ENCODE measurements around the gene UNC45B. TPM values are rescaled to one million over a fixed set of nuclear protein-coding genes. Genes with fewer than 3 reads are reported as not detected.

The UNC45B gene
- total and polyA plus RNA-seq, 2 of the 8 experiments (the other 6 are each of a cell fraction or from before 2014, with no cell fraction given): 0.06 to 0.15 TPM

DNA sequence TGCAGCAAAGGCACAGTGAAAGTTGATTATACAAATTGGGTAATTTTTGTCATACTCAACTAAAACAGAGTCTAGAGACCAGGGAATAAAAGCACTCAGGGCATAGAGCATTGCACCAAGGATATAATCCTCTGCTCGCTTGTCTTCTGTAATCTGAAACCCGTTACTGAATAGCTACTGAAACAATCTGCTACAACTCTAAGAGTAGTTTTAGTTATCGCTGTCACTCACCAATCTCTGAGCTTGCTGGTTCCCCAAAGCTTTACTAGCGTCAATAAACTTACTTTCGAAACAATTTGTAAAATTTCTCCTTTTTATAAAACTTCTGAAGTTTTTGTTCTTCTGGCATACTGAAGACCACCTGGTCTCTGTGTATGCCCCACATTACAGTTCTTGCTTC lies 69.5 kb downstream of the UNC45B start:
- Histone ChIP-seq H4K5ac (ENCODE audit: insufficient read length, low read depth, low read length) (no peak overlapping the region), H3K4me3 (ENCODE audit: extremely low read depth in 1 of 4, insufficient read depth in 2 of 4, low read depth in 3 of 4, low read length in 4 of 4) (no peak overlapping the region), H3K79me1 (ENCODE audit: low read depth, low read length) (no peaks in the 10 kb centered on the region), H2BK15ac (ENCODE audit: low read length) (no peak overlapping the region), H2AFZ (ENCODE audit: low read length) (no peak overlapping the region), H3K9me3 (ENCODE audit: insufficient read depth in 2 of 2, low read depth in 1 of 2, low read length in 1 of 2) (no peaks in the 10 kb centered on the region), H3K18ac (ENCODE audit: extremely low read depth, low read length) (no peak overlapping the region), H4K91ac (replicated peaks; ENCODE audit: insufficient read length, low read length) (no peak overlapping the region), H2BK20ac (ENCODE audit: low read length) (no peak overlapping the region), H3K4me2 (ENCODE audit: insufficient read depth in 1 of 2, low read depth in 2 of 2, low read length in 2 of 2) (no peak overlapping the region), H2AK5ac (ENCODE audit: low read depth, low read length) (no peak overlapping the region), H3K9ac (replicated peaks in 1 of 4; ENCODE audit: extremely low read depth in 1 of 4, low read depth in 3 of 4, low read length in 3 of 4) (no peak overlapping the region), H3K23me2 (ENCODE audit: low read depth, low read length) (no peaks in the 10 kb centered on the region), H3K27me3 (replicated peaks in 1 of 4; ENCODE audit: control insufficient read depth in 3 of 4, extremely low read depth in 1 of 4, insufficient read depth in 3 of 4, low read length in 3 of 4) (no peaks in the 10 kb centered on the region), H3K23ac (ENCODE audit: insufficient read length) (no peak overlapping the region), H4K20me1 (replicated peaks in 1 of 2; ENCODE audit: control insufficient read depth in 1 of 2, insufficient read depth in 2 of 2, low read length in 2 of 2) (no peaks in the 10 kb centered on the region), H3K14ac (ENCODE audit: insufficient read length) (no peak overlapping the region), H2BK120ac (replicated peaks; ENCODE audit: low read depth, low read length) (no peak overlapping the region), H3K27ac (ENCODE audit: low read depth, low read length) (no peak overlapping the region), H2BK12ac (ENCODE audit: low read depth, low read length) (no peak overlapping the region), H3K36me3 (ENCODE audit: control insufficient read depth in 2 of 4, insufficient read depth in 4 of 4, low read length in 3 of 4) (no peaks in the 10 kb centered on the region), H3K79me2 (ENCODE audit: control insufficient read depth in 1 of 2, insufficient read depth in 2 of 2, low read length in 2 of 2) (no peaks in the 10 kb centered on the region), H3K56ac (replicated peaks; ENCODE audit: insufficient read length, low read depth, low read length) (no peak overlapping the region), H3K4me1 (replicated peaks in 1 of 4; ENCODE audit: control insufficient read depth in 3 of 4, insufficient read depth in 4 of 4, low read length in 3 of 4) (no peaks in the 10 kb centered on the region), H4K8ac (ENCODE audit: extremely low read depth, insufficient read depth, low read length) (no peak overlapping the region), H3K4ac (replicated peaks; ENCODE audit: insufficient read length, low read depth, low read length) (no peak overlapping the region), H2BK5ac (ENCODE audit: low read depth, low read length) (no peak overlapping the region)
- FAIRE-seq (no peak), DNase-seq (ENCODE audit: low read depth in 1 of 2, low spot score in 2 of 2) (no peak)
- 85% methylated on average over 5 of the region's 5 CpGs; no CpG with 5 or more reads in 1 of the 2 experiments for WGBS, 2 experiments (ENCODE audit: extremely low coverage in 1 of 2, insufficient coverage in 1 of 2, insufficient read length in 1 of 2, insufficient replicate concordance in 2 of 2, low coverage in 1 of 2, low lambda C conversion rate in 2 of 2, missing lambda C conversion rate in 1 of 2)
- CTCF ChIA-PET (ENCODE audit: partially characterized antibody): no interaction called here
- POLR2A ChIA-PET (ENCODE audit: partially characterized antibody): no interaction called here
- TF ChIP-seq, protein P1, sequence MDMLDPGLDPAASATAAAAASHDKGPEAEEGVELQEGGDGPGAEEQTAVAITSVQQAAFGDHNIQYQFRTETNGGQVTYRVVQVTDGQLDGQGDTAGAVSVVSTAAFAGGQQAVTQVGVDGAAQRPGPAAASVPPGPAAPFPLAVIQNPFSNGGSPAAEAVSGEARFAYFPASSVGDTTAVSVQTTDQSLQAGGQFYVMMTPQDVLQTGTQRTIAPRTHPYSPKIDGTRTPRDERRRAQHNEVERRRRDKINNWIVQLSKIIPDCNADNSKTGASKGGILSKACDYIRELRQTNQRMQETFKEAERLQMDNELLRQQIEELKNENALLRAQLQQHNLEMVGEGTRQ (IDR thresholded peaks at IDR 0.05; ENCODE audit: low read length): no peak
